Posterior cingulate gyrus (tissue), 11 donors: ENCODE results near the gene PSEN2.
A peak's percentile ranks its signal among the peaks of the same experiment; 100 is the strongest.
"Not testable (repeated sequence)": the region's sequence is repeated elsewhere in the genome, so short reads cannot be mapped to it uniquely, and the experiment has no call there.

Experiments
- DNase-seq, 10 donors: peaks; one replicate each; pipeline versions ENCODE4 v3.0.0 to v3.0.0-alpha.2; 2020 to 2021; ENCODE audit warnings: mixed read lengths in 3 of 10
- intact Hi-C: fragments of 100-400 bp; cut with DNase I; formaldehyde crosslinking; loops from one replicate; pipeline ENCODE4 v1.15.1; 2023

PSEN2 gene

DNA sequence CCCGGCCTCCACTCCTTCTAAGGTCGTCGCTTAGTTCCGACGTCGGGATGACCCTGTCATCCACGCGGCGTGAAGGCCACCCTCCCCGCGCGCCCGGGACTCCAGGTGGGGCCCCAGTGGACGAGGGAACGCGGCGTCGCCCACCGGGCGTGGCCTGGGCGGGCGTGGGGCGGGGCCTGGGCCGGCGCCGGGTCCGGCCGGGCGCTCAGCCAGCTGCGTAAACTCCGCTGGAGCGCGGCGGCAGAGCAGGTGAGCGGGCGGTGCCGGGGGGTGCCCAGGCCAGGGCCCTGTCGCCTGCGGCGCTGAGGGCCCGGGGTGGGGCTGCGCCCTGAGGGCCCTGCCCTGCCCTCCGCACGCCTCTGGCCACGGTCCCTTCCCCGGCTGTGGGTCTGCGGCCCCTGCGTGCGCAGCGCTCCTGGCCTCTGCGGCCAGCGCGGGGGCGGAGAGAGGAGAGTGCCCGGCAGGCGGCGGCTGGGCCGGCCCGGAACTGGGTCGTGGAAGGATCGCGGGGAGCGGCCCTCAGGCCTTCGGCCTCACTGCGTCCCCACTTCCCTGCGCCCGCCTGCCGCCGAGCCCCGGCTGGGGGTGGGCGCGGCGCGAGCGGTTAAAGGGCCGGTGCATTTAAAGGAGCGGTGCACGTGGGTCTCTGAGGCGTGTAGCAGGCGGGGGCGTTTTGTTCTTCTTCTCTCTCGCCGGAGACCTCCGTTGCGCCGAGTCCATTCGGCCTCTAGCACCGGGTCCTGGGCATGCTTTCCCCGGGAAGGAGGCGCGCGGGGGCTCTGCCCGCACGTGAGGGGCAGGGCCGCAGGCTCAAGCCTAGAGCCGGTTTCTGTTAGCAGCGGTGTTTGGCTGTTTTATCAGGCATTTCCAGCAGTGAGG is at the start of gene PSEN2:
PSEN2 (plus strand) TSS at position 216 of the 879 bp plus-strand sequence. CDS start 11,292 bp downstream, outside the sequence.
- DNase-seq: peak; percentile 32 to 93 (median 58)
- intact Hi-C loops: no loop called here

DNA sequence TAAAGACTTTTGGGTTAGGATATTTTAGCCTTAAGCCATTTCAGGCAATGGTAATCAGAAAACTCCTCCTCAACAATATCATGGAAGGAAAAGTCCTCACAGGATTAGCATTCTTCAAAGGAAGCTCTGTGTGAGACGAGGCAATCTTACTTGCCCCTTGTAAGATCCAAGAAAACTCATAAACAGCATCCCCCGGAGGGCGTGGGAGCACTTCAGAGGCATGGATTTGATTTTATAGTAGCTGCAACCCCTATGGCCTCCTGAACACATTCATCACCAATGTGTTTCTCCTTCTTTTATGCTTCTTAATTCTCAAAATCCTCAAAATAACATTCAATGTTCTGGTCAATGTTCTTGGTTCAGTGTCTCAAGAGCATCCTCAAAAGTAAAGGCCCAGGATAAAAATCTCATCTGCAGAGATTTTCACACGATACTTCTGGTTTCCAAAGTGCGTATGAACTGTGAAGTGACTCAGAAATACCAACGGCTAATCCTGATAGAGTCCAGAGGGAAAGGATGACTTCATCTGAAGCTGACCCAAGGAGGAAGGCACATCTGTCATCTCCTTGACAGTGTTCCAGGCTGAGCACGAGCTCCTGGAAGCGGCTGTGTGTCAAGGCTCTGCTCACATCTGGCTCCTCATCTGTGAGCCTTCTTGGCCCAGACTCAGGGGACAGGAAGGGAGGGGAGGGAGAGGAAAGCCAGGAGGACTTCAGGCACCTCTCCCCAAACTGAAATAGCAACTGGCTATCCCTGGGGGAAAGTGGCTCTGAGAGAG is 49.3 kb upstream of the PSEN2 start:
- intact Hi-C loops: loop anchor here (5.0 to 10.0 kb wide), 3 partner anchors 34 to 396 kb away; no protein-coding TSS in a partner anchor
- no peak for DNase-seq

DNA sequence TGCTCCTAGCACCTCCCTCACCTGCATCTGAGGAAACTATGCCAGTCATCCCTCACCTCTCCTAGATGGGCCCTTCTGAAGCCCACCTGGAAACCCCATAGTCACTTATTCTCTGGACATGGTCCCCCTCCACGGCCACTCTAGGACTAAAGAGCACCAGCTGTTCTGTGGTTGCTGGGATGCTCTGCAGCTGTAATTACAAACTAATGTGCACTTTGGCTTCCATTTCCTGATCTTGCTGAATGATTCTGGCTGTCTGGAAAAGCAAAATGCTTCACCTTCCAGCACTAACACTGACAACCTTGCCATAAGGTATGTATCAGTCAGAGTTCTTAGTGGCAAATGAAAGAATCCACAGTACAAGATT is 48.7 kb upstream of the PSEN2 start:
- DNase-seq: no peak
- intact Hi-C loops: loop anchor here (5.0 to 10.0 kb wide), 3 partner anchors 34 to 397 kb away; no protein-coding TSS in a partner anchor

DNA sequence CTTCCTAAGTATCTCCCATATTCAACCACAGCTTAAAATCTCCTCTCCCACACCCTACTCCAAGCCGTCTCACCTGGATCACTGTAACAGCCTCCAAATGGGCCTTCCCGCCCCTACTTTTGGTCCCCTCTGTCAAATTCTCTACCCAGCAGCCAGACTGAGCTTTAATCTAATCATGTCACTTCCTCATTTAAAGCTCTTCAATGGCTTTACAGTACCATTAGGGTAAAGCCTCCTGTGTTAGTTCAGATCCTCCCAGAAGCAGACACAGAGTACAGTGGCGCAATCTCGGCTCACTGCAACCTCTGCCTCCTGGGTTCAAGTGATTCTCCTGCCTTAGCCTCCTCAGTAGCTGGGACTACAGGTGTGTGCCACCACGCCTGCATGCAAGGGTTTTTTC is 46.8 kb upstream of the PSEN2 start:
- intact Hi-C loops: loop anchor here (2.0 to 10.0 kb wide), 4 partner anchors 36 to 399 kb away; partner anchors contain the start of gene ITPKB
- no peak for DNase-seq

DNA sequence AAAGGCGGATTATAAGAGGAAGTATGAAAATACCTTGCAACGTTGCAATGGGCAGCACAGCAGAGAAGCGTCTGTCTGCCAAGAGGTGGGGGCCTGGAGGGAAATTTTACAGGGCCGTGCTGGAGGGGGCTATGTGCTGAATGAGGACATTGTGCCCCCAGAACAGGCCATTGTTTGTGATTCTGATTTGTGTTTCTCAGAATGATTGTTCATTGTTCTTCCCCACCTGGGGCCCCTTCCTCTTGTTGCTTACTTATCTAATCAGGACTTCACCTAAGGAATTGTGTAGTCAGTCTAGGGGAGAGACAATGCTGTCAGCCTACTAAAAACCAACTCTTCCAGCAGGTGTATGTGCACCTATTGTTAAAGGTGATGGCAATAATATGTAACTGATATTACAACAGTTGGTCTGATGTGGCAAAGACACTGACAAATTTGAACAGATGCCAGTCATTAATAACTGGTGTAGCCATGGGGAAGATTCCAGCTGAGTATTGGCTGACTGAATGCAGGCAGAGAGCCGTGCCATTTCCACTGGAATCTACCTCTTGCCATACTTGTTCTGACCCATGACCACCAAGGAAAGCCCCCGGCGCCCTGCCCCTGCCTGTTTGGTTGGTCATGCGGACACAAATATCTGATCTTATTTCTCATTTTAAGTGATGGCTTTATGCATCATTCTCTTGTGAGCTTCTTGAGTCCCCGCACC is 45.2 kb upstream of the PSEN2 start:
- intact Hi-C loops: loop anchor here (2.0 to 10.0 kb wide), 4 partner anchors 86 to 400 kb away; partner anchors contain the start of genes ITPKB and STUM
- peak in 6 of 10 donors; percentile 45 to 92 (median 60) for DNase-seq

DNA sequence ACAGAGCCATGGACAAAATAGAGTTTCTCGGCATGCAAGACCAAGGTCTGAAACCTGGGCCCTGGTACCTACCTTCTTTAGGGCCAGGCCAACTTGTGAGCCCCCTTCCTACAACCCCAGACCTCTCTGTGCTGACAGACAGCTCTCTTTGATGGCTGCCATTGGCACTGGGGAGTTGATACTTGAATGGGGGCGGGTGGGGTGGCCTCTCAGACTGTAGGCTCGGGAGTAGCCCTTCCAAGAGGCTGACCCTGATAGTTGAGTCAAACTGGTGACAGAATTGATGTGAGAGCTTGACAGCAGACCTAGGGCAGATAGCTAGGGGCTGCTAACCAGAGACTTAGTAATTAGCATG is 44.7 kb upstream of the PSEN2 start:
- no peak for DNase-seq
- intact Hi-C loops: loop anchor here (2.0 to 10.0 kb wide), 4 partner anchors 87 to 401 kb away; partner anchors contain the start of genes ITPKB and STUM

DNA sequence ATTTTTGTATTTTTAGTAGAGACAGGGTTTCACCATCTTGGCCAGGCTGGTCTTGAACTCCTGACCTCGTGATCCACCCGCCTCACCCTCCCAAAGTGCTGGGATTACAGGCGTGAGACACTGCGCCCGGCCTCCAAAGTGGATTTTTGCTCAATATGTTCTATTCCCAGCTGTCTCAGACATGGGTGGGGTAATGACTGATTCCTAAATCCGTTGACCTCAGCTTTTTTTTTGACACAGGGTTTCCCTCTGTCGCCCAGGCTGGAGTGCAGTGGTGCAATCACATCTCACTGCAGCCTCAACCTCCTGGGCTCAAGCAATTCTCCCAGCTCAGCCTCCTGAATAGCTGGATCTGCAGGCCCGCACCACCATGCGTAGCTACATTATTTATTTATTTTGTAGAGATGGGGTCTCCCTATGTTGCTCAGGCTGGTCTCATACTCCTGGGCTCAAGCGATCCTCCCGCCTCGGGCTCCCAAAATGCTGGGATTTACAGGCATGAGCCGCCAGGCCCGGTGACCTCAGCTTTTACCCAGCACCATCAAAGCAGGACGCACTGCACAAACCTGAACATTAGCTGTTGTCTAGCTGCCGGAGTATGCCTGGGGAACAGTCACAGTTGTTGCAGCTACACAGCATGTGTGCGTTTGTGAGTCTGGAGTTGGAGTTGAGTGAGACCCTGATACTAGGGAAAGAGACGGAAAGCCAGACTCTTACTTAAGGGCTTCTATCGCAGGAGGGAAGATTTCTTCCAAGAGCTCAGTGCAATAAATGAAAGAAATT is 43.7 kb upstream of the PSEN2 start:
- no peak for DNase-seq
- intact Hi-C loops: loop anchor here (5.0 to 10.0 kb wide), 3 partner anchors 122 to 402 kb away; partner anchors contain the start of gene STUM

DNA sequence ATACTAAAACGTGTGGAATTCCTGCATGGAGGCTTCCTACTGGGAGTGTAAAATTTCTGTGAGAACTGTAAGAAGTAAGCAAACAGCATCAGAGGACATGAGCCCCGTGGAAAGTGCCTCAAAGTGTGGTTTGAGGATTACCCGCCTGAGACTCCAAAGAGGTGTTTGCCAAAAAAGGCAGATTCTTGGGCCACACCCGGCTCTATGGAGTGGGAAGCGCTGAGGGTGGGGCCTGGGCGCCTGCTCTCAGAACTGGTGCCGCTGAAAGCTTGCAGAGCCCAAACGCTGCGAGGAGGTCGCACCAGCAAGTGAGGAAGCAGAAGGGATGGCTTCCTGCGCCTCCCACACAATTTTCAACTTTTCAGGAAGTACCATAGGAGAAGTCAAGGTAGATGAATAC is 43.0 kb upstream of the PSEN2 start:
- peak in 3 of 10 donors; percentile 27 to 89 (median 76) for DNase-seq
- intact Hi-C loops: loop anchor here (5.0 to 10.0 kb wide), 3 partner anchors 123 to 403 kb away; partner anchors contain the start of gene STUM

DNA sequence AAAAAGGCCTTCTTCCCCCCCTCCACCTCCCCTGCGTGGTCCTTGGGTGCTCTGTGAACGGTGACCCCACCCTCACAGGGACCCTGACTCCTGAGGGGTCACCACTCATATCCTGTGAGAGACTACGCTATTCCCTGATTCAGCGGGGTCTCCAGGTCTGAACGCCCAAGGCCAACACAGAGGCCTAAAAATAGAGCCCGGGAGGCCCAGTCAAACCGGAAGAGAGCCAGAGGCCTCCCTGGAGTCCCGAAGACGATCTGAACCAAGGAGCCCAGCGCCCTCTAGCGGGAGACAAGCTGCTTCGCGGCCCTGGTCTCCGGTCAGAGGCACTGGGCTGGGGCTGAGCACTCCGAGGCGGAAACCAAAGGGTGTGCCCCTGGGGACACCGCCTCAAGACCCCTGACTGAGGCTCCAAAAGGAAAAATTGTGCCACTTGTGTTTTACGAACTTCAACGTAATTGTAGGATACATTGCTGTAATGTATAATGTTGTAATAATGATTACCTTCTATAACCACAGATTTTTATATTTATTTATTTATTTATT is 42.4 kb upstream of the PSEN2 start:
- intact Hi-C loops: loop anchor here (2.0 to 10.0 kb wide), 5 partner anchors 123 to 403 kb away; partner anchors contain the start of gene STUM
- DNase-seq: peak; percentile 87 to 99 (median 96)

DNA sequence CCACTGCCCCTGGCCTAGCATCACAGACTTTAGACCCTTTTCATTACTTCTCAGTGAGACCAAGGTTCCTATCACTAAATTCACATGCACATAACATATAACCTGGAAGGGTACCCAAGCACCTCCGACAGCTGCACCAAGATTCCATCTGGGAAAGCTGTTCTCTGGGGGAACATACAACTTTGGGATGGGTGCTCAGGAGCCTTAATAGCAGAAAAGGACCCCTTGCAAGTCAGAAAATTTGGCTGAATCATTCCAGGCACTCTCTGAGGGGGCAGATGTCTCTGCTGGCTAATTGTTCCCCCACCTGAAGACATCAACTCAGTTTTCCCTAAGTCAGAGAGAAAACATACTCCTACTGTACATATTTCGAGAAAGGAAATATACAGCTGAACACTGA is 41.3 kb upstream of the PSEN2 start:
- intact Hi-C loops: loop anchor here (2.0 to 10.0 kb wide), 5 partner anchors 124 to 404 kb away; partner anchors contain the start of gene STUM
- no peak for DNase-seq

DNA sequence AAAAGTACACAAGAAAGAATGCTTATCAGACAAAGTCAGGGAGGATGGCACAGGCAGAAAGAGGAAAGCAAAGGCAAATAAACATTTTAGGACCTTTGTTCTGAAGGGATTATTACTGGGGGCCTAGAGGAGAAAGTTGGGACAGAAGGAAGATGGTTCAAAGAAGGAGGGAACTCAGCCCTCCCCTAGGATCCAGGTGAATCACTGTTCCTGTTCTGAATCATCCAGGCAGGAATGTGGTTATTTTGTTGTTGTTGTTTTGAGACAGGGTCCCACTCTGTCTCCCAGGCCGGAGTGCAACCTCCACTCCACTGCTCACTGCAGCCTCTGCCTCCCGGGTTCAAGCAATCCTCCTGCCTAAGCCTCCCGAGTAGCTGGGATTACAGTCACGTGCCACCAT is 38.5 kb upstream of the PSEN2 start:
- DNase-seq: no peak
- intact Hi-C loops: no loop called here

DNA sequence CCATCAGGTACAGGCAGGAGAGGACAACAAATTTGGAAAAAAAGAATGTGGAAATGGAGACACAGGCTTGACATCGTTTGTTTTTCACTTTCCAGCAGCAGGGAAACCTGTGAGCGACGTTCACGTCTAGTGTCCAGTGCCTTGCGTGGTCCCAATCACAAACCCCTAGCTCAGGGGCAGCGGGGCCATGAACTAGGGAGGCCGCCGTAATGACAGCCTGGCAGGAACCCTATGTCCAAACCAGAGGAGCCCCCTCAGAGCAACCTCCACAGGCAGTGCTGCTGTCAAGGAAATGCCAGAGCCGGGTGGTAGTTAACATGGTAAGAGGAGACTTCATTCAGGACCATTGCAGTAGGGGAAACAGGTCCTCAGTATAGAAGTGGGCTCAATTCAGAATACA is 37.8 kb upstream of the PSEN2 start:
- no peak for DNase-seq
- intact Hi-C loops: no loop called here

DNA sequence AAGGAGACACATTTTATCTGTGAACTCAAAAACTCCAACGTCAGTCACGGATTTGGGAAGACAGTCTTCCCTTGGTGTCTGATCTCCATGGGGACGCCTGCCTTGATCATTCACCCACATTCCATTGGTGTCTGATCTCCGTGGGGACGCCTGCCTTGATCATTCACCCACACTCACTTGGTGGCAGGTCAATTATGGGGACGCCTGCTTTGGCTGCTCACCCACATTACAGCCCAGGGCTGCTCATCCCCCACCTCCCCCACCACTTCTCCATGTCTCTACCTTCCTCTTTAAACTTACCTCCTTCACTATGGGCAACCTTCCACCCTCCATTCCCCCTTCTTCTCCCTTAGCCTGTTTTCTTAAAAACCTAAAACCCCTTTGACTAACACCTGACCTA is 36.2 kb upstream of the PSEN2 start:
- intact Hi-C loops, DNase-seq: not testable (repeated sequence)

DNA sequence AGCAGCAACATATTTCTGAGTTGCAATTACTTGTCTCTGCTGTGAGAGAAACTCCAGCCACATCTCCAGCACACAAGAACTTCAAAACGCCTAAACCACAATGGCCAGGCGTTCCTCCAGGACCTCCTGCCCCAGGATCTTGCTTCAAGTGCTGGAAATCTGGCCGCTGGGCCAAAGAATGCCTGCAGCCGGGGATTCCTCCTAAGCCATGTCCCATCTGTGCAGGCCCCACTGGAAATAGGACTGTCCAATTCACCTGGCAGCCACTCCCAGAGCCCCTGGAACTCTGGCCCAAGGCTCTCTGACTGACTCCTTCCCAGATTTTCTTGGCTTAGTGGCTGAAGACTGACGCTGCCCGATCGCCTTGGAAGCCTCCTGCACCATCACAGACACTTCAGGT is 35.0 kb upstream of the PSEN2 start:
- DNase-seq, intact Hi-C loops: not testable (repeated sequence)

DNA sequence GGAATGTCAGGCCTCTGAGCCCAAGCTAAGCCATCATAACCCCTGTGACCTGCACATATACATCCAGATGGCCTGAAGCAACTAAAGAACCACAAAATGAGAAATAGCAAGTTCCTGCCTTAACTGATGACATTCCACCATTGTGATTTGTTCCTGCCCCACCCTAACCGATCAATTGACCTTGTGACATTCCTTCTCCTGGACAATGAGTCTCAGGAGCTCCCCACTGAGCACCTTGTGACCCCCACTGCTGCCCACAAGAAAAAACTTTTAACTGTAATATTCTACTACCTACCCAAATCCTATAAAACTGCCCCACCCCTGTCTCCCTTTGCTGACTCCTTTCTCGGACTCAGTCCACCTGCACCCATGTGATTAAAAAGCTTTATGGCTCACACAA is 32.5 kb upstream of the PSEN2 start:
- DNase-seq, intact Hi-C loops: not testable (repeated sequence)

DNA sequence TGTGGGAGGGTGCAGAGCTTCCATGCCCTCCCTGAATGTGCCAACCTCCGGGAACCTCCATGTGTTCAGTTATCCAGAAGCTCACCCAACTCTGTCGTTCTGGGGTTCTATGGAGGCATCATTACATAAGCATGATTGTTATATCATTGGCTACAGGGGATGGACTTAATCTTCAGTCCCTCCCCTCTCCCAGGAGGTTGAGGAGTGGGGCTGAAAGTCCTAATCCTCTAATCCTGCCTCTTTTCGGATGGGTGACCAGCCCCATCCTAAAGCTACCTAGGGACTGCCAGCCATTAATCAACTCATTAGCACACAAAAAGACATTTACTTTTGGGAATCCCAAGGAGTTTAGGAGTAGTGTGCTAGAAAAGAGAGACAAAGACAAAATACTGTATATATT is 32.0 kb upstream of the PSEN2 start:
- intact Hi-C loops: no loop called here
- DNase-seq: no peak

DNA sequence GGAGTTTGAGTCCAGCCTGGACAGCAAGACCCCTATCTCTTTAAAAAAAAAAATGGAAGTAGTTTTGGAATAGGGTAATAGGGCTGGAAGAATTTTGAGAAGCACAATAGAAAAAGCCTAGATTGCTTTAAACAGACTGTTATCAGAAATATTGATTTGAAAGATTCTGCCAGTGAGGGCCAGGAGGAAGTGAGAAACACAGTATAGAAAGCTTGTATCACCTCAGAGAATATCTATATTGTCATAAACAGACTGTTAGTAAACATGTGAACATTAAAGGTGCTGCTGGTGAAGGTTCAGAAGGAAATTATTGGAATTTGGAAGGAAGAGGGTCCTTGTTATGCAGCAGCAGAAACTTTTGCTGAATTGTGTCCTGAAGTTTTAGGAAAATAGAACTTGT is 24.8 kb upstream of the PSEN2 start:
- no peak for DNase-seq
- intact Hi-C loops: no loop called here

DNA sequence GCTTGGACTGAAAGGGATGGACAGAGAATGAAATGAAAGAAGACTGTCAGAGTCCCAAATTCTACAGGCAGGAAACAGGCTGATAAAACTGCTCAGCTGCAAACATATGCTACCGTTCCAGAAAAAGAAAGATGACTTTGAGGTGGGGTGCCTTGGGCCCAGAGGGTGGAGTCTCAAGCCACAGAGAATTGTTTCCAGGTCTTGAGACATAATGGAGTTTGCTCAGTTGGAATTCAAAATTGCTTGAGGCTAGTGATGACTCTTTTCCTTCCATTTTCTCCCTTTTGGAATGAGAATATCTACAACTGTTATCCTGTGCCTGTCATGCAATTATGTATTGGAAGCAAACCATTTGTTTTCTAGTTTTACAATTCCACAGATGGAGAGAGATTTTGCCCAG is 23.6 kb upstream of the PSEN2 start:
- DNase-seq: no peak
- intact Hi-C loops: no loop called here

DNA sequence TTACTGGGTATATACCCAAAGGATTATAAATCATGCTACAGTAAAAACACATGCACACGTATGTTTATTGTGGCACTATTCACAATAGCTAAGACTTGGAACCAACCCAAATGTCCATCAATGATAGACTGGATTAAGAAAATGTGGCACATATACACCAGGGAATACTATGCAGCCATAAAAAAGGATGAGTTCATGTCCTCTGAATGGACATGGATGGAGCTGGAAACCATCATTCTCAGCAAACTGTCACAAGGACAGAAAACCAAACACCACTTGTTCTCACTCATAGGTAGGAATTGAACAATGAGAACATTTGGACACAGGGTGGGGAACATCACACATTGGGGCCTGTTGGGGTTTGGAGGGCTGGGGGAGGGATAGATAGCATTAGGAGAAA is 15.9 kb upstream of the PSEN2 start:
- intact Hi-C loops, DNase-seq: not testable (repeated sequence)
